H9 (cell line): Measurements from ENCODE around the gene ITGA11. TPM values are rescaled to one million over a fixed set of nuclear protein-coding genes. Genes with fewer than 3 reads are reported as not detected.

Experiments used
- DNase-seq: peaks from one replicate; pipeline ENCODE4 v3.0.0-alpha.2; 2017
- H2AFZ ChIP-seq: one replicate; pipeline ENCODE4 v1.6.1; 2013; ENCODE audit warnings: mild to moderate bottlenecking, low read length, control low read depth, moderate library complexity
- H2AK5ac ChIP-seq: 2 replicates; pipeline ENCODE4 v1.6.1; 2013; ENCODE audit warnings: low read length, control low read depth, mixed read lengths; ENCODE audit not compliant: insufficient read length
- H2BK120ac ChIP-seq: one replicate; pipeline ENCODE4 v1.6.1; 2013; ENCODE audit warnings: low read depth, mild to moderate bottlenecking, low read length, control low read depth, inconsistent platforms; ENCODE audit not compliant: poor library complexity, severe bottlenecking
- H2BK12ac ChIP-seq: 2 replicates; pipeline ENCODE4 v1.6.1; 2013; ENCODE audit warnings: low read length, control low read depth, mixed read lengths, low read depth; ENCODE audit not compliant: insufficient read length
- H2BK15ac ChIP-seq: 2 replicates; pipeline ENCODE4 v1.6.1; 2013; ENCODE audit warnings: low read depth, low read length, control low read depth
- H2BK20ac ChIP-seq: one replicate; pipeline ENCODE4 v1.6.1; 2013; ENCODE audit warnings: low read depth, mild to moderate bottlenecking, low read length, control low read depth, inconsistent platforms; ENCODE audit not compliant: poor library complexity, severe bottlenecking
- H2BK5ac ChIP-seq: 2 replicates; pipeline ENCODE4 v1.6.1; 2013; ENCODE audit warnings: low read length, control low read depth, mixed read lengths; ENCODE audit not compliant: insufficient read length
- H3K14ac ChIP-seq: 2 replicates; pipeline ENCODE4 v1.6.1; 2013; ENCODE audit warnings: low read length, control low read depth; ENCODE audit not compliant: insufficient read depth
- H3K18ac ChIP-seq: 2 replicates; pipeline ENCODE4 v1.6.1; 2013; ENCODE audit warnings: low read depth, mild to moderate bottlenecking, mixed read lengths, low read length, control low read depth; ENCODE audit not compliant: insufficient read length
- H3K23ac ChIP-seq: 2 replicates; pipeline ENCODE4 v1.6.1; 2013; ENCODE audit warnings: low read length, control low read depth, mixed read lengths, low read depth; ENCODE audit not compliant: insufficient read length
- H3K23me2 ChIP-seq: 2 replicates; pipeline ENCODE4 v1.6.1; 2013; ENCODE audit warnings: low read depth, mild to moderate bottlenecking, mixed read lengths, low read length, control low read depth; ENCODE audit not compliant: insufficient read length, poor library complexity, severe bottlenecking
- H3K27ac ChIP-seq: 2 replicates; pipeline ENCODE4 v1.5.1; 2013; ENCODE audit warnings: low read length, control low read depth, mixed read lengths, low read depth; ENCODE audit not compliant: insufficient read length
- H3K27me3 ChIP-seq: 2 replicates; pipeline ENCODE4 v1.6.1; 2013; ENCODE audit warnings: low read length, control low read depth, inconsistent platforms; ENCODE audit not compliant: insufficient read depth
- H3K4ac ChIP-seq: 2 replicates; pipeline ENCODE4 v1.6.1; 2013; ENCODE audit warnings: low read depth, mild to moderate bottlenecking, control low read depth, inconsistent platforms, low read length, moderate library complexity
- H3K4me1 ChIP-seq: 2 replicates; pipeline ENCODE4 v1.6.1; 2013; ENCODE audit warnings: low read length, control low read depth, inconsistent platforms; ENCODE audit not compliant: insufficient read depth
- H3K4me2 ChIP-seq: 2 replicates; pipeline ENCODE4 v1.6.1; 2013; ENCODE audit warnings: low read length, control low read depth, mixed read lengths; ENCODE audit not compliant: insufficient read length, insufficient read depth
- H3K56ac ChIP-seq: 2 replicates; pipeline ENCODE4 v1.6.1; 2013; ENCODE audit warnings: low read depth, mild to moderate bottlenecking, mixed read lengths, low read length, control low read depth; ENCODE audit not compliant: insufficient read length
- H3K79me1 ChIP-seq: 2 replicates; pipeline ENCODE4 v1.6.1; 2013; ENCODE audit warnings: low read depth, mild to moderate bottlenecking, moderate library complexity, low read length, control low read depth, inconsistent platforms; ENCODE audit not compliant: insufficient read depth, poor library complexity, severe bottlenecking
- H3K79me2 ChIP-seq: 2 replicates; pipeline ENCODE4 v1.6.1; 2013; ENCODE audit warnings: low read length, control low read depth, inconsistent platforms; ENCODE audit not compliant: insufficient read depth
- H3K9ac ChIP-seq: 2 replicates; pipeline ENCODE4 v1.6.1; 2013; ENCODE audit warnings: low read length, control low read depth, mixed read lengths; ENCODE audit not compliant: insufficient read length; ENCODE audit errors: extremely low read depth
- H3K9me3 ChIP-seq: one replicate; pipeline ENCODE4 v1.6.1; 2013; ENCODE audit warnings: low read depth, low read length, inconsistent platforms; ENCODE audit not compliant: control insufficient read depth
- H3T11ph ChIP-seq: one replicate; pipeline ENCODE4 v1.6.1; 2013; ENCODE audit warnings: mild to moderate bottlenecking, low read length, control low read depth, inconsistent platforms
- H4K20me1 ChIP-seq: one replicate; pipeline ENCODE4 v1.6.1; 2013; ENCODE audit not compliant: control insufficient read depth, insufficient read length, insufficient read depth
- H4K5ac ChIP-seq: 2 replicates; pipeline ENCODE4 v1.6.1; 2013; ENCODE audit warnings: low read depth, mild to moderate bottlenecking, mixed read lengths, low read length, control low read depth; ENCODE audit not compliant: insufficient read length
- H4K8ac ChIP-seq: replicated peaks from 2 replicates; pipeline ENCODE4 v1.6.1; 2013; ENCODE audit warnings: low read length, control low read depth, mixed read lengths, low read depth; ENCODE audit not compliant: insufficient read length
- H4K91ac ChIP-seq: 2 replicates; pipeline ENCODE4 v1.6.1; 2013; ENCODE audit warnings: low read depth, mild to moderate bottlenecking, moderate library complexity, mixed read lengths, low read length, control low read depth; ENCODE audit not compliant: insufficient read length
- H3K27ac Mint-ChIP-seq, 3 experiments: 2 replicates in 2 of 3; 3 replicates in 1 of 3; pipeline ENCODE4 v1.8.0; 2020 to 2021; ENCODE audit warnings: mixed read lengths in 3 of 3, mild to moderate bottlenecking in 1 of 3, moderate library complexity in 1 of 3
- H3K27me3 Mint-ChIP-seq: 2 replicates; pipeline ENCODE4 v1.8.0; 2021; ENCODE audit warnings: low read depth, mild to moderate bottlenecking, moderate library complexity, mixed read lengths
- H3K36me3 Mint-ChIP-seq, 3 experiments: 2 replicates in 2 of 3; 3 replicates in 1 of 3; pipeline ENCODE4 v1.8.0; 2020 to 2021; ENCODE audit warnings: low read depth in 3 of 3, mixed read lengths in 3 of 3; ENCODE audit not compliant: insufficient read depth in 1 of 3
- H3K4me1 Mint-ChIP-seq, 2 experiments: 2 replicates each; pipeline ENCODE4 v1.8.0; 2020; ENCODE audit warnings: mixed read lengths in 2 of 2
- H3K4me3 Mint-ChIP-seq, 2 experiments: 2 replicates in 1 of 2; 3 replicates in 1 of 2; pipeline ENCODE4 v1.8.0; 2020 to 2021; ENCODE audit warnings: mild to moderate bottlenecking in 2 of 2, mixed read lengths in 2 of 2, moderate library complexity in 1 of 2
- H3K9me3 Mint-ChIP-seq, 2 experiments: 2 replicates in 1 of 2; 3 replicates in 1 of 2; pipeline ENCODE4 v1.8.0; 2020; ENCODE audit warnings: mild to moderate bottlenecking in 2 of 2, mixed read lengths in 2 of 2, moderate library complexity in 1 of 2
- total RNA-seq: library from RNA; stranded (reverse); gene quantifications from 2 replicates; pipeline ENCODE4 v1.2.1, GENCODE V29; 2021
- TF ChIP-seq, protein P1 (sequence below): fragments of 200-600 bp; sonication (generic); conservative IDR thresholded peaks from 3 replicates; pipeline ENCODE4 v1.8.0; 2021; ENCODE audit warnings: antibody characterized with exemption, mild to moderate bottlenecking

The ITGA11 gene
- total RNA-seq, 1 experiment from 2014 or later: 0.07 TPM

GRCh38 chr15:68292157-68292781 lies 139.7 kb downstream of the ITGA11 start:
- H3K27ac Mint-ChIP-seq: no peak overlapping the region
- H4K20me1 ChIP-seq: no peaks in the 10 kb centered on the region
- no peak overlapping the region for H2AFZ ChIP-seq
- no peaks in the 10 kb centered on the region for H3K23me2 ChIP-seq
- no peak overlapping the region for H3K18ac ChIP-seq
- H3K4ac ChIP-seq: no peak overlapping the region
- no peak overlapping the region for H3K4me3 Mint-ChIP-seq
- H3K79me2 ChIP-seq: peaks cover 11% of the 10 kb centered on the region; the same call in 1 of the 2 replicates
- H3K4me1 ChIP-seq: no peaks in the 10 kb centered on the region
- no peak overlapping the region for H3T11ph ChIP-seq
- no peak for DNase-seq
- no peak overlapping the region for H4K8ac ChIP-seq
- no peak overlapping the region for H3K14ac ChIP-seq
- no peak overlapping the region for H3K4me2 ChIP-seq
- no peaks in the 10 kb centered on the region for H3K27me3 Mint-ChIP-seq
- no peak overlapping the region for H4K91ac ChIP-seq
- H2BK20ac ChIP-seq: no peak overlapping the region
- no peak overlapping the region for H3K9ac ChIP-seq
- no peak overlapping the region for H4K5ac ChIP-seq
- H3K23ac ChIP-seq: no peak overlapping the region
- H2BK120ac ChIP-seq: no peak overlapping the region
- no peaks in the 10 kb centered on the region for H3K9me3 ChIP-seq
- no peak overlapping the region for H3K56ac ChIP-seq
- no peak overlapping the region for H2BK5ac ChIP-seq
- H3K4me1 Mint-ChIP-seq: peaks cover 46 to 52% of the 10 kb centered on the region in 2 experiments
- no peak overlapping the region for H2BK15ac ChIP-seq
- no peaks in the 10 kb centered on the region for H3K27me3 ChIP-seq
- no peak overlapping the region for H2AK5ac ChIP-seq
- H3K9me3 Mint-ChIP-seq: no peaks in the 10 kb centered on the region
- TF ChIP-seq, protein P1, sequence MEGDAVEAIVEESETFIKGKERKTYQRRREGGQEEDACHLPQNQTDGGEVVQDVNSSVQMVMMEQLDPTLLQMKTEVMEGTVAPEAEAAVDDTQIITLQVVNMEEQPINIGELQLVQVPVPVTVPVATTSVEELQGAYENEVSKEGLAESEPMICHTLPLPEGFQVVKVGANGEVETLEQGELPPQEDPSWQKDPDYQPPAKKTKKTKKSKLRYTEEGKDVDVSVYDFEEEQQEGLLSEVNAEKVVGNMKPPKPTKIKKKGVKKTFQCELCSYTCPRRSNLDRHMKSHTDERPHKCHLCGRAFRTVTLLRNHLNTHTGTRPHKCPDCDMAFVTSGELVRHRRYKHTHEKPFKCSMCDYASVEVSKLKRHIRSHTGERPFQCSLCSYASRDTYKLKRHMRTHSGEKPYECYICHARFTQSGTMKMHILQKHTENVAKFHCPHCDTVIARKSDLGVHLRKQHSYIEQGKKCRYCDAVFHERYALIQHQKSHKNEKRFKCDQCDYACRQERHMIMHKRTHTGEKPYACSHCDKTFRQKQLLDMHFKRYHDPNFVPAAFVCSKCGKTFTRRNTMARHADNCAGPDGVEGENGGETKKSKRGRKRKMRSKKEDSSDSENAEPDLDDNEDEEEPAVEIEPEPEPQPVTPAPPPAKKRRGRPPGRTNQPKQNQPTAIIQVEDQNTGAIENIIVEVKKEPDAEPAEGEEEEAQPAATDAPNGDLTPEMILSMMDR: no peak
- H3K27ac ChIP-seq: no peak overlapping the region
- peaks cover 15 to 47% (median 31%) of the 10 kb centered on the region in 3 experiments; a peak in 6 of 7 replicates for H3K36me3 Mint-ChIP-seq
- H3K79me1 ChIP-seq: no peaks in the 10 kb centered on the region
- no peak overlapping the region for H2BK12ac ChIP-seq
